ENCODE measurements around the gene CREB5. TPM values are rescaled to one million over a fixed set of nuclear protein-coding genes. Genes with fewer than 3 reads are reported as not detected.

Gene CREB5
- total and polyA plus RNA-seq, 2 of the 8 experiments (the other 6 are each of a cell fraction or from before 2014, with no cell fraction given) = 2.4 to 2.7 TPM

DNA sequence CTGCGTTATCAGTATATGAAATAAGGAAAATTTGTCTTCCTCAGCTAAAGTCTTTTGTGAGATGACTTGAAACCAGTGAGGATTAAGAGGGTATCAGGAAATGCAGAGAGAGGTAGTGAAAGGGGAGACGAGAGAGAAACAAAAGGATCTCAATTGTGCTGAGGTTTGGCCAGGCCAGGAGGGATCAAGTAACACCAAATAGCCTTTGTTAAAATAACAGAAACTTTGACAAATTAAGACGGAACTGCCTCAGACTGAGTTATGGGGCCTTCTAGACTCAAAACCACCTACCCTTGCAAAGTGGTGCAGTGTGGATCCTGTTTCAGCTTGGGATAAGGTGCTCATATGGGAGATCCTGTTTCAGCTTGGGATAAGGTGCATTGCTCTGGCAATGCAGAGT lies 263.1 kb downstream of the CREB5 start (continued):
- TF ChIP-seq, protein P1, sequence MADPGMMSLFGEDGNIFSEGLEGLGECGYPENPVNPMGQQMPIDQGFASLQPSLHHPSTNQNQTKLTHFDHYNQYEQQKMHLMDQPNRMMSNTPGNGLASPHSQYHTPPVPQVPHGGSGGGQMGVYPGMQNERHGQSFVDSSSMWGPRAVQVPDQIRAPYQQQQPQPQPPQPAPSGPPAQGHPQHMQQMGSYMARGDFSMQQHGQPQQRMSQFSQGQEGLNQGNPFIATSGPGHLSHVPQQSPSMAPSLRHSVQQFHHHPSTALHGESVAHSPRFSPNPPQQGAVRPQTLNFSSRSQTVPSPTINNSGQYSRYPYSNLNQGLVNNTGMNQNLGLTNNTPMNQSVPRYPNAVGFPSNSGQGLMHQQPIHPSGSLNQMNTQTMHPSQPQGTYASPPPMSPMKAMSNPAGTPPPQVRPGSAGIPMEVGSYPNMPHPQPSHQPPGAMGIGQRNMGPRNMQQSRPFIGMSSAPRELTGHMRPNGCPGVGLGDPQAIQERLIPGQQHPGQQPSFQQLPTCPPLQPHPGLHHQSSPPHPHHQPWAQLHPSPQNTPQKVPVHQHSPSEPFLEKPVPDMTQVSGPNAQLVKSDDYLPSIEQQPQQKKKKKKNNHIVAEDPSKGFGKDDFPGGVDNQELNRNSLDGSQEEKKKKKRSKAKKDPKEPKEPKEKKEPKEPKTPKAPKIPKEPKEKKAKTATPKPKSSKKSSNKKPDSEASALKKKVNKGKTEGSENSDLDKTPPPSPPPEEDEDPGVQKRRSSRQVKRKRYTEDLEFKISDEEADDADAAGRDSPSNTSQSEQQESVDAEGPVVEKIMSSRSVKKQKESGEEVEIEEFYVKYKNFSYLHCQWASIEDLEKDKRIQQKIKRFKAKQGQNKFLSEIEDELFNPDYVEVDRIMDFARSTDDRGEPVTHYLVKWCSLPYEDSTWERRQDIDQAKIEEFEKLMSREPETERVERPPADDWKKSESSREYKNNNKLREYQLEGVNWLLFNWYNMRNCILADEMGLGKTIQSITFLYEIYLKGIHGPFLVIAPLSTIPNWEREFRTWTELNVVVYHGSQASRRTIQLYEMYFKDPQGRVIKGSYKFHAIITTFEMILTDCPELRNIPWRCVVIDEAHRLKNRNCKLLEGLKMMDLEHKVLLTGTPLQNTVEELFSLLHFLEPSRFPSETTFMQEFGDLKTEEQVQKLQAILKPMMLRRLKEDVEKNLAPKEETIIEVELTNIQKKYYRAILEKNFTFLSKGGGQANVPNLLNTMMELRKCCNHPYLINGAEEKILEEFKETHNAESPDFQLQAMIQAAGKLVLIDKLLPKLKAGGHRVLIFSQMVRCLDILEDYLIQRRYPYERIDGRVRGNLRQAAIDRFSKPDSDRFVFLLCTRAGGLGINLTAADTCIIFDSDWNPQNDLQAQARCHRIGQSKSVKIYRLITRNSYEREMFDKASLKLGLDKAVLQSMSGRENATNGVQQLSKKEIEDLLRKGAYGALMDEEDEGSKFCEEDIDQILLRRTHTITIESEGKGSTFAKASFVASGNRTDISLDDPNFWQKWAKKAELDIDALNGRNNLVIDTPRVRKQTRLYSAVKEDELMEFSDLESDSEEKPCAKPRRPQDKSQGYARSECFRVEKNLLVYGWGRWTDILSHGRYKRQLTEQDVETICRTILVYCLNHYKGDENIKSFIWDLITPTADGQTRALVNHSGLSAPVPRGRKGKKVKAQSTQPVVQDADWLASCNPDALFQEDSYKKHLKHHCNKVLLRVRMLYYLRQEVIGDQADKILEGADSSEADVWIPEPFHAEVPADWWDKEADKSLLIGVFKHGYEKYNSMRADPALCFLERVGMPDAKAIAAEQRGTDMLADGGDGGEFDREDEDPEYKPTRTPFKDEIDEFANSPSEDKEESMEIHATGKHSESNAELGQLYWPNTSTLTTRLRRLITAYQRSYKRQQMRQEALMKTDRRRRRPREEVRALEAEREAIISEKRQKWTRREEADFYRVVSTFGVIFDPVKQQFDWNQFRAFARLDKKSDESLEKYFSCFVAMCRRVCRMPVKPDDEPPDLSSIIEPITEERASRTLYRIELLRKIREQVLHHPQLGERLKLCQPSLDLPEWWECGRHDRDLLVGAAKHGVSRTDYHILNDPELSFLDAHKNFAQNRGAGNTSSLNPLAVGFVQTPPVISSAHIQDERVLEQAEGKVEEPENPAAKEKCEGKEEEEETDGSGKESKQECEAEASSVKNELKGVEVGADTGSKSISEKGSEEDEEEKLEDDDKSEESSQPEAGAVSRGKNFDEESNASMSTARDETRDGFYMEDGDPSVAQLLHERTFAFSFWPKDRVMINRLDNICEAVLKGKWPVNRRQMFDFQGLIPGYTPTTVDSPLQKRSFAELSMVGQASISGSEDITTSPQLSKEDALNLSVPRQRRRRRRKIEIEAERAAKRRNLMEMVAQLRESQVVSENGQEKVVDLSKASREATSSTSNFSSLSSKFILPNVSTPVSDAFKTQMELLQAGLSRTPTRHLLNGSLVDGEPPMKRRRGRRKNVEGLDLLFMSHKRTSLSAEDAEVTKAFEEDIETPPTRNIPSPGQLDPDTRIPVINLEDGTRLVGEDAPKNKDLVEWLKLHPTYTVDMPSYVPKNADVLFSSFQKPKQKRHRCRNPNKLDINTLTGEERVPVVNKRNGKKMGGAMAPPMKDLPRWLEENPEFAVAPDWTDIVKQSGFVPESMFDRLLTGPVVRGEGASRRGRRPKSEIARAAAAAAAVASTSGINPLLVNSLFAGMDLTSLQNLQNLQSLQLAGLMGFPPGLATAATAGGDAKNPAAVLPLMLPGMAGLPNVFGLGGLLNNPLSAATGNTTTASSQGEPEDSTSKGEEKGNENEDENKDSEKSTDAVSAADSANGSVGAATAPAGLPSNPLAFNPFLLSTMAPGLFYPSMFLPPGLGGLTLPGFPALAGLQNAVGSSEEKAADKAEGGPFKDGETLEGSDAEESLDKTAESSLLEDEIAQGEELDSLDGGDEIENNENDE (IDR thresholded peaks at IDR 0.05; ENCODE audit: insufficient replicate concordance, low read length) = no peak
- TF ChIP-seq MAFK (IDR thresholded peaks at IDR 0.05; ENCODE audit: low read depth, low read length) = no peak
- no peak for TF ChIP-seq CTCF (IDR thresholded peaks at IDR 0.05; ENCODE audit: control extremely low read depth in 1 of 3, insufficient read depth in 1 of 3, low read depth in 1 of 3, low read length in 3 of 3)
- no peak for TF ChIP-seq NRF1 (IDR thresholded peaks at IDR 0.05; ENCODE audit: low read depth, low read length)
- no peak for TF ChIP-seq JUND (IDR thresholded peaks at IDR 0.05; ENCODE audit: low read length)
